Measurements from ENCODE around the gene PGAP6. TPM values are rescaled to one million over a fixed set of nuclear protein-coding genes. Genes with fewer than 3 reads are reported as not detected.

Gene PGAP6
- total and polyA plus RNA-seq, 9 of the 15 experiments (the other 6 are each of a cell fraction or from before 2014, with no cell fraction given) = 0.45 to 50.2 (median 39.3) TPM

DNA sequence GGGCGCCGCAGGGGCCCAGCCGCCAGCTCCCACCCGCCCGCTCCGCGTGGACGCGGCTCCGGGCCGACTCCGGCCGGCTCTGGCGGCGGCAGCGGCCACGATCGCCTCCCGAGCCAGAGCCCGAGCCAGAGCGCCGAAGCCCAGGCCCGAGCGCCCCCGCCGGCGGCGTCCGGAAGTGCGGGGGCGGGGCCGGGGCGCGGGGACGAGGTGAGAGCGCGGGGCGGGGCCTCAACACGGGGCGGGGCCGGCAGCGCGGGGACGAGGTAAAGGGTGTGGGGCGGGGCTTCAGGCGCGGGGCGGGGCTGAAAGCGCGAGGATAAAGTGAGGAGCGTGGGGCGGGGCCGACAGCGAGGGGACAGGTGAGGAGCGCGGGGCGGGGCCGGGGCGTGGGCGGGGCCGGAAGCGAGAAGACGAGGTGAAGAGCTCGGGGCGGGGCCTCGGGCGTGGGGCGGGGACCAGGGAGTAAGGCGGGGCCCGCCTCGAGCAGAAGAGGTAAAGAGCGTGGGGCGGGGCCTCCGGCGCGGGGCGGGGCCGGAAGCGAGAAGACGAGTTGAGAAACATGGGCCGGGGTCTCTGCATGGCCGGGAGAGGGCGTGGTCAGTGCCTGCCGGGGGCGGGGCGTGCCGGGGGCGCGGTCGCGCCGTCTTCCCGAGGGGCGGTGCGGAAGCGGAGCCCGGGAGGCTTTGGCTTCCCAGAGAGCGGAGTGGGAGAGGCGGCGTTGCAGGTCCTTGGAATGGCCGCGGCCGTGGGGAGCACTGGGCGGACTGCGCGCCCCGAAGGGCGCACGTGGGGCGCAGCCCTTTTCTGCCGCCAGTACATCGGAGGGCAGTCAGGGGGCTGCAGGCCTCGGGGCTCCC, 29.0 kb downstream of the PGAP6 start, which contains the start of gene AXIN1 (continued):
- TF ChIP-seq, protein P1, sequence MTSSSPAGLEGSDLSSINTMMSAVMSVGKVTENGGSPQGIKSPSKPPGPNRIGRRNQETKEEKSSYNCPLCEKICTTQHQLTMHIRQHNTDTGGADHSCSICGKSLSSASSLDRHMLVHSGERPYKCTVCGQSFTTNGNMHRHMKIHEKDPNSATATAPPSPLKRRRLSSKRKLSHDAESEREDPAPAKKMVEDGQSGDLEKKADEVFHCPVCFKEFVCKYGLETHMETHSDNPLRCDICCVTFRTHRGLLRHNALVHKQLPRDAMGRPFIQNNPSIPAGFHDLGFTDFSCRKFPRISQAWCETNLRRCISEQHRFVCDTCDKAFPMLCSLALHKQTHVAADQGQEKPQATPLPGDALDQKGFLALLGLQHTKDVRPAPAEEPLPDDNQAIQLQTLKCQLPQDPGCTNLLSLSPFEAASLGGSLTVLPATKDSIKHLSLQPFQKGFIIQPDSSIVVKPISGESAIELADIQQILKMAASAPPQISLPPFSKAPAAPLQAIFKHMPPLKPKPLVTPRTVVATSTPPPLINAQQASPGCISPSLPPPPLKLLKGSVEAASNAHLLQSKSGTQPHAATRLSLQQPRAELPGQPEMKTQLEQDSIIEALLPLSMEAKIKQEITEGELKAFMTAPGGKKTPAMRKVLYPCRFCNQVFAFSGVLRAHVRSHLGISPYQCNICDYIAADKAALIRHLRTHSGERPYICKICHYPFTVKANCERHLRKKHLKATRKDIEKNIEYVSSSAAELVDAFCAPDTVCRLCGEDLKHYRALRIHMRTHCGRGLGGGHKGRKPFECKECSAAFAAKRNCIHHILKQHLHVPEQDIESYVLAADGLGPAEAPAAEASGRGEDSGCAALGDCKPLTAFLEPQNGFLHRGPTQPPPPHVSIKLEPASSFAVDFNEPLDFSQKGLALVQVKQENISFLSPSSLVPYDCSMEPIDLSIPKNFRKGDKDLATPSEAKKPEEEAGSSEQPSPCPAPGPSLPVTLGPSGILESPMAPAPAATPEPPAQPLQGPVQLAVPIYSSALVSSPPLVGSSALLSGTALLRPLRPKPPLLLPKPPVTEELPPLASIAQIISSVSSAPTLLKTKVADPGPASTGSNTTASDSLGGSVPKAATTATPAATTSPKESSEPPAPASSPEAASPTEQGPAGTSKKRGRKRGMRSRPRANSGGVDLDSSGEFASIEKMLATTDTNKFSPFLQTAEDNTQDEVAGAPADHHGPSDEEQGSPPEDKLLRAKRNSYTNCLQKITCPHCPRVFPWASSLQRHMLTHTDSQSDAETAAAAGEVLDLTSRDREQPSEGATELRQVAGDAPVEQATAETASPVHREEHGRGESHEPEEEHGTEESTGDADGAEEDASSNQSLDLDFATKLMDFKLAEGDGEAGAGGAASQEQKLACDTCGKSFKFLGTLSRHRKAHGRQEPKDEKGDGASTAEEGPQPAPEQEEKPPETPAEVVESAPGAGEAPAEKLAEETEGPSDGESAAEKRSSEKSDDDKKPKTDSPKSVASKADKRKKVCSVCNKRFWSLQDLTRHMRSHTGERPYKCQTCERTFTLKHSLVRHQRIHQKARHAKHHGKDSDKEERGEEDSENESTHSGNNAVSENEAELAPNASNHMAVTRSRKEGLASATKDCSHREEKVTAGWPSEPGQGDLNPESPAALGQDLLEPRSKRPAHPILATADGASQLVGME (CRISPR knock-in tag; IDR thresholded peaks at IDR 0.05) = no peak
- TF ChIP-seq MCM2 (IDR thresholded peaks at IDR 0.05; ENCODE audit: low read depth) = no peak
- TF ChIP-seq NR3C1 (CRISPR knock-in tag; IDR thresholded peaks at IDR 0.05) = no peak
- TF ChIP-seq KLF10 (CRISPR knock-in tag; IDR thresholded peaks at IDR 0.05) = no peak
- TF ChIP-seq CXXC5 (CRISPR knock-in tag; IDR thresholded peaks at IDR 0.05) = peak; percentile 53
- TF ChIP-seq SAFB (IDR thresholded peaks at IDR 0.05; ENCODE audit: borderline replicate concordance, low read depth, low read length) = 0 out of 2 replicates have a peak, but pooled peaks have one; percentile 22
- TF ChIP-seq KLF16 (IDR thresholded peaks at IDR 0.05) = no peak
- no peak for TF ChIP-seq ZNF507 (tag; conservative IDR thresholded peaks at IDR 0.05)
- no peak for TF ChIP-seq RAD51 (IDR thresholded peaks at IDR 0.05; ENCODE audit: borderline replicate concordance, low read depth)
- TF ChIP-seq ZC3H8 (IDR thresholded peaks at IDR 0.05) = no peak
- TF ChIP-seq L3MBTL2 (IDR thresholded peaks at IDR 0.05) = peak; percentile 65
- TF ChIP-seq, protein P2, sequence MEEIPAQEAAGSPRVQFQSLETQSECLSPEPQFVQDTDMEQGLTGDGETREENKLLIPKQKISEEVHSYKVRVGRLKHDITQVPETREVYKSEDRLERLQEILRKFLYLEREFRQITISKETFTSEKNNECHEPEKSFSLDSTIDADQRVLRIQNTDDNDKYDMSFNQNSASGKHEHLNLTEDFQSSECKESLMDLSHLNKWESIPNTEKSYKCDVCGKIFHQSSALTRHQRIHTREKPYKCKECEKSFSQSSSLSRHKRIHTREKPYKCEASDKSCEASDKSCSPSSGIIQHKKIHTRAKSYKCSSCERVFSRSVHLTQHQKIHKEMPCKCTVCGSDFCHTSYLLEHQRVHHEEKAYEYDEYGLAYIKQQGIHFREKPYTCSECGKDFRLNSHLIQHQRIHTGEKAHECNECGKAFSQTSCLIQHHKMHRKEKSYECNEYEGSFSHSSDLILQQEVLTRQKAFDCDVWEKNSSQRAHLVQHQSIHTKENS (CRISPR knock-in tag; IDR thresholded peaks at IDR 0.05) = no peak
- TF ChIP-seq TBP (optimal IDR thresholded peaks at IDR 0.05; ENCODE audit: low read depth, low read length) = peak; percentile 55
- TF ChIP-seq, protein P3, sequence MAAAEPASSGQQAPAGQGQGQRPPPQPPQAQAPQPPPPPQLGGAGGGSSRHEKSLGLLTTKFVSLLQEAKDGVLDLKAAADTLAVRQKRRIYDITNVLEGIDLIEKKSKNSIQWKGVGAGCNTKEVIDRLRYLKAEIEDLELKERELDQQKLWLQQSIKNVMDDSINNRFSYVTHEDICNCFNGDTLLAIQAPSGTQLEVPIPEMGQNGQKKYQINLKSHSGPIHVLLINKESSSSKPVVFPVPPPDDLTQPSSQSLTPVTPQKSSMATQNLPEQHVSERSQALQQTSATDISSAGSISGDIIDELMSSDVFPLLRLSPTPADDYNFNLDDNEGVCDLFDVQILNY (CRISPR knock-in tag; IDR thresholded peaks at IDR 0.05) = no peak
- TF ChIP-seq STAG1 (CRISPR knock-in tag; IDR thresholded peaks at IDR 0.05; ENCODE audit: borderline replicate concordance) = no peak; the same call in 1 of the 2 replicates
- TF ChIP-seq, protein P4, sequence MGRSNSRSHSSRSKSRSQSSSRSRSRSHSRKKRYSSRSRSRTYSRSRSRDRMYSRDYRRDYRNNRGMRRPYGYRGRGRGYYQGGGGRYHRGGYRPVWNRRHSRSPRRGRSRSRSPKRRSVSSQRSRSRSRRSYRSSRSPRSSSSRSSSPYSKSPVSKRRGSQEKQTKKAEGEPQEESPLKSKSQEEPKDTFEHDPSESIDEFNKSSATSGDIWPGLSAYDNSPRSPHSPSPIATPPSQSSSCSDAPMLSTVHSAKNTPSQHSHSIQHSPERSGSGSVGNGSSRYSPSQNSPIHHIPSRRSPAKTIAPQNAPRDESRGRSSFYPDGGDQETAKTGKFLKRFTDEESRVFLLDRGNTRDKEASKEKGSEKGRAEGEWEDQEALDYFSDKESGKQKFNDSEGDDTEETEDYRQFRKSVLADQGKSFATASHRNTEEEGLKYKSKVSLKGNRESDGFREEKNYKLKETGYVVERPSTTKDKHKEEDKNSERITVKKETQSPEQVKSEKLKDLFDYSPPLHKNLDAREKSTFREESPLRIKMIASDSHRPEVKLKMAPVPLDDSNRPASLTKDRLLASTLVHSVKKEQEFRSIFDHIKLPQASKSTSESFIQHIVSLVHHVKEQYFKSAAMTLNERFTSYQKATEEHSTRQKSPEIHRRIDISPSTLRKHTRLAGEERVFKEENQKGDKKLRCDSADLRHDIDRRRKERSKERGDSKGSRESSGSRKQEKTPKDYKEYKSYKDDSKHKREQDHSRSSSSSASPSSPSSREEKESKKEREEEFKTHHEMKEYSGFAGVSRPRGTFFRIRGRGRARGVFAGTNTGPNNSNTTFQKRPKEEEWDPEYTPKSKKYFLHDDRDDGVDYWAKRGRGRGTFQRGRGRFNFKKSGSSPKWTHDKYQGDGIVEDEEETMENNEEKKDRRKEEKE (IDR thresholded peaks at IDR 0.05; ENCODE audit: borderline replicate concordance in 1 of 2, control insufficient read depth in 1 of 2, low read depth in 2 of 2, low read length in 1 of 2) = no peak
- no peak for TF ChIP-seq RBM22 (IDR thresholded peaks at IDR 0.05; ENCODE audit: low read depth, low read length, poor library complexity, severe bottlenecking)

All from K562 (cell line).